ENCODE data around the gene ZFAND6.

ZFAND6 gene

DNA sequence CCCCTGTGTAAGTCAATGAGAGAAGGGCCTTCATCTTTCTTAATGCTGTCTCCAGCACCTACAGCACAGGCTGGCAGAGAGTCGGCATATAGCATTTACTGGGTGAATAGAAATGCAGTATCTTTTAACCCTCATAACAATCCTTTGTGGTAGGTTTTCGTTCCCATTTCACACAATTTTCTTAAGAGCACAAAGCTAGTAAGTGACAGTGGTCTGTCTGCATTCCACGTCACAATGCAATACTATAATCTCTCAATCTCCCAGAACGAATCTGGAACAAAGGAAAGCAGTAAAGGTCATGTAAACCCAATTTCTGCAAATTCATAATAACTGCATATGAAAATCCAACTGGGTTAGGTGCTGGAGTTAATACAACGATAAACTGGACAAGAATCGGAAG is 1.4 kb upstream of the ZFAND6 start:
- H3K4me2 ChIP-seq (ENCODE audit: low read length) = no peak overlapping the region
- H3K9ac ChIP-seq (ENCODE audit: low read length) = no peak overlapping the region
- H3K4ac ChIP-seq (ENCODE audit: low read depth, low read length) = no peak overlapping the region
- no peak overlapping the region for H3K18ac ChIP-seq (ENCODE audit: low read length)
- H3K79me2 ChIP-seq (ENCODE audit: control insufficient read depth, insufficient read depth, low read length, poor library complexity) = peaks cover 2% of the 10 kb centered on the region
- no peak overlapping the region for H3K4me3 ChIP-seq (ENCODE audit: low read depth, low read length)
- H3K14ac ChIP-seq (ENCODE audit: low read length) = no peak overlapping the region
- WGBS (ENCODE audit: extremely low coverage, insufficient coverage, insufficient read length) = no CpG with 5 or more reads among the region's 6 CpGs
- H2BK120ac ChIP-seq (ENCODE audit: insufficient read depth, low read length, poor library complexity) = no peak overlapping the region
- no peak overlapping the region for H2AK5ac ChIP-seq (ENCODE audit: low read length)
- no peak overlapping the region for H2BK12ac ChIP-seq (ENCODE audit: low read length)
- no peak overlapping the region for H2AFZ ChIP-seq (ENCODE audit: insufficient read depth, low read length, poor library complexity)
- H2BK5ac ChIP-seq (ENCODE audit: low read depth, low read length, poor library complexity) = no peak overlapping the region
- H4K8ac ChIP-seq (ENCODE audit: low read depth, low read length) = no peak overlapping the region
- H3K4me1 ChIP-seq (ENCODE audit: control insufficient read depth in 1 of 2, insufficient read depth in 2 of 2, low read length in 2 of 2) = peaks cover 5 to 6% of the 10 kb centered on the region in 2 experiments
- H3K79me1 ChIP-seq (ENCODE audit: low read length) = peaks cover 5% of the 10 kb centered on the region
- H4K91ac ChIP-seq (ENCODE audit: low read depth, low read length) = no peak overlapping the region
- H3K9me3 ChIP-seq (ENCODE audit: insufficient read depth, low read depth, low read length) = no peaks in the 10 kb centered on the region
- no peak overlapping the region for H3K23ac ChIP-seq (ENCODE audit: low read length)
- H3K27ac ChIP-seq (ENCODE audit: low read depth, low read length) = no peak overlapping the region
- H3K27me3 ChIP-seq (ENCODE audit: insufficient read depth, low read length) = no peaks in the 10 kb centered on the region
- DNase-seq = peak in 1 of 2 donors; percentile 71
- no peaks in the 10 kb centered on the region for H3K36me3 ChIP-seq (ENCODE audit: control insufficient read depth in 1 of 2, insufficient read depth in 2 of 2, low read length in 2 of 2)
- no peak overlapping the region for H4K12ac ChIP-seq (ENCODE audit: low read depth, low read length)

DNA sequence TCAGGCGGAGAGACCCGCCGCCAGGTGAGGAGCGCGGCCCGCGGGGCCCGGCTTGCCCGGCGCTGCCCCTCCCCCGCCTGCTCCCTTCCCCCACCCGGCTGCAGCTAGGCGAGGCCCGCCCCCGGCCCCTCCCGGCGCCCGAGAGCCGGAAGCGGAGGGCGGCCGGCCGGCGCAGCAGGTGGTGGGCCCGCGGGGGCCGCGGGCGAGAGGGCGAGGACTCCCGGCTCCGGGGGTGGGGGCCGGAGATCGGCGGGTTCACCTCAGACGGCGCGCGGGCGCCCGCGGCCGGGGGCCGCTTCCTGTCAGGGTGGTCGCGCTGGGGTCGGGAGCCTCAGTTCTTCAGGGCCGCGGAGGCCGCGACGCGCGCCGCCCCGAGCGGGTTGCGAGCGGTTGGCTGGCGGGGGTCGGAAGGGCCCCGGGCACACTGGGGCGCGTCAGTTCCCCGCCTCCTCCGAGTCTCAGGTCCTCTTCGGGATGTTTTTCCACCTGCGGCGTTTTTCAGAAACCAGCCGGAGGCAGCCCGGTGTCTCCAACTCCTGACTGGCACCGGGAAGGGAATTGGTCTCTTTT is 395 bp downstream of the ZFAND6 start:
- Histone ChIP-seq H4K12ac (ENCODE audit: low read depth, low read length) (peak overlapping the region; percentile 87), H3K36me3 (ENCODE audit: control insufficient read depth in 1 of 2, insufficient read depth in 2 of 2, low read length in 2 of 2) (no peaks in the 10 kb centered on the region), H3K4me1 (ENCODE audit: control insufficient read depth in 1 of 2, insufficient read depth in 2 of 2, low read length in 2 of 2) (peaks cover 5 to 6% of the 10 kb centered on the region in 2 experiments), H3K4me3 (ENCODE audit: low read depth, low read length) (peak overlapping the region; percentile 96), H3K79me2 (ENCODE audit: control insufficient read depth, insufficient read depth, low read length, poor library complexity) (peaks cover 4% of the 10 kb centered on the region), H3K9ac (ENCODE audit: low read length) (peak overlapping the region; percentile 76), H2AK5ac (ENCODE audit: low read length) (no peak overlapping the region), H3K18ac (ENCODE audit: low read length) (peak overlapping the region; percentile 88), H2BK5ac (ENCODE audit: low read depth, low read length, poor library complexity) (peak overlapping the region; percentile 94), H3K4ac (ENCODE audit: low read depth, low read length) (peak overlapping the region; percentile 40), H3K4me2 (ENCODE audit: low read length) (peak overlapping the region; percentile 75), H4K91ac (ENCODE audit: low read depth, low read length) (peak overlapping the region; percentile 86), H3K79me1 (ENCODE audit: low read length) (peaks cover 5% of the 10 kb centered on the region), H3K27me3 (ENCODE audit: insufficient read depth, low read length) (no peaks in the 10 kb centered on the region), H3K23ac (ENCODE audit: low read length) (no peak overlapping the region), H2BK120ac (ENCODE audit: insufficient read depth, low read length, poor library complexity) (peak overlapping the region; percentile 84), H3K9me3 (ENCODE audit: insufficient read depth, low read depth, low read length) (no peaks in the 10 kb centered on the region), H2AFZ (ENCODE audit: insufficient read depth, low read length, poor library complexity) (peak overlapping the region; percentile 93), H3K27ac (ENCODE audit: low read depth, low read length) (peak overlapping the region; percentile 90), H3K14ac (ENCODE audit: low read length) (peak overlapping the region; percentile 87), H2BK12ac (ENCODE audit: low read length) (no peak overlapping the region), H4K8ac (ENCODE audit: low read depth, low read length) (peak overlapping the region; percentile 85)
- DNase-seq = peak; percentile 60 to 62
- WGBS (ENCODE audit: extremely low coverage, insufficient coverage, insufficient read length) = no CpG with 5 or more reads among the region's 72 CpGs

GRCh38 chr15:80060356-80061006 is 1.0 kb downstream of the ZFAND6 start:
- Histone ChIP-seq H3K4me2 (ENCODE audit: low read length) (peak overlapping the region; percentile 75), H3K79me1 (ENCODE audit: low read length) (peaks cover 5% of the 10 kb centered on the region), H2AFZ (ENCODE audit: insufficient read depth, low read length, poor library complexity) (no peak overlapping the region), H3K9ac (ENCODE audit: low read length) (peak overlapping the region; percentile 76), H2BK12ac (ENCODE audit: low read length) (no peak overlapping the region), H3K79me2 (ENCODE audit: control insufficient read depth, insufficient read depth, low read length, poor library complexity) (peaks cover 4% of the 10 kb centered on the region), H3K36me3 (ENCODE audit: control insufficient read depth in 1 of 2, insufficient read depth in 2 of 2, low read length in 2 of 2) (no peaks in the 10 kb centered on the region), H3K4me1 (ENCODE audit: control insufficient read depth in 1 of 2, insufficient read depth in 2 of 2, low read length in 2 of 2) (peaks cover 5 to 6% of the 10 kb centered on the region in 2 experiments), H2BK5ac (ENCODE audit: low read depth, low read length, poor library complexity) (no peak overlapping the region), H4K91ac (ENCODE audit: low read depth, low read length) (no peak overlapping the region), H2BK120ac (ENCODE audit: insufficient read depth, low read length, poor library complexity) (no peak overlapping the region), H3K14ac (ENCODE audit: low read length) (no peak overlapping the region), H3K23ac (ENCODE audit: low read length) (no peak overlapping the region), H4K8ac (ENCODE audit: low read depth, low read length) (peak overlapping the region; percentile 23), H3K27ac (ENCODE audit: low read depth, low read length) (peak overlapping the region; percentile 90), H3K27me3 (ENCODE audit: insufficient read depth, low read length) (no peaks in the 10 kb centered on the region), H3K18ac (ENCODE audit: low read length) (no peak overlapping the region), H4K12ac (ENCODE audit: low read depth, low read length) (no peak overlapping the region), H2AK5ac (ENCODE audit: low read length) (no peak overlapping the region), H3K9me3 (ENCODE audit: insufficient read depth, low read depth, low read length) (no peaks in the 10 kb centered on the region), H3K4me3 (ENCODE audit: low read depth, low read length) (peak overlapping the region; percentile 96), H3K4ac (ENCODE audit: low read depth, low read length) (peak overlapping the region; percentile 86)
- DNase-seq = peak; percentile 27 to 59
- WGBS (ENCODE audit: extremely low coverage, insufficient coverage, insufficient read length) = no CpG with 5 or more reads among the region's 26 CpGs

DNA sequence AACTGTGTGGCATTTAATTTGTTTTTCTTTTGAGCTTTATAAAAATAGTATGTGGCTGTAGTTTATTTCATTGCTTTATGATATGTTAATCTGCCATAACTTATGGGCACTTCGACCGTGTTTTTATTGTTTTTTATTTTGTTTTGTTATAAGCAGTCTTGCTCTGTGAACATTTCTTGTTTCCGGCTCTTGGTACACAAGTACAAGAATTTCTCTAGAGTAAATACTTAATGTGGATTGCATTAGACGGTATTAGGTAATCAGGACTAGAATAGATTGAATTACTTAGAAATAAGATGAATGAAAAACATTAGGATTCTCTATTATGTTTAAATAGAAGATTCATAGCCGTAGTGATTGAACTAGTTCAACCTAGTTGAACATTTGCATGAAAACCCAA is 2.1 kb downstream of the ZFAND6 start:
- Histone ChIP-seq H4K91ac (ENCODE audit: low read depth, low read length) (no peak overlapping the region), H3K23ac (ENCODE audit: low read length) (no peak overlapping the region), H2BK120ac (ENCODE audit: insufficient read depth, low read length, poor library complexity) (no peak overlapping the region), H2AK5ac (ENCODE audit: low read length) (no peak overlapping the region), H3K14ac (ENCODE audit: low read length) (no peak overlapping the region), H3K4ac (ENCODE audit: low read depth, low read length) (no peak overlapping the region), H3K9me3 (ENCODE audit: insufficient read depth, low read depth, low read length) (no peaks in the 10 kb centered on the region), H3K27ac (ENCODE audit: low read depth, low read length) (no peak overlapping the region), H3K4me1 (ENCODE audit: control insufficient read depth in 1 of 2, insufficient read depth in 2 of 2, low read length in 2 of 2) (peaks cover 5 to 6% of the 10 kb centered on the region in 2 experiments), H4K8ac (ENCODE audit: low read depth, low read length) (no peak overlapping the region), H3K79me1 (ENCODE audit: low read length) (peaks cover 5% of the 10 kb centered on the region), H2BK12ac (ENCODE audit: low read length) (no peak overlapping the region), H3K36me3 (ENCODE audit: control insufficient read depth in 1 of 2, insufficient read depth in 2 of 2, low read length in 2 of 2) (no peaks in the 10 kb centered on the region), H3K27me3 (ENCODE audit: insufficient read depth, low read length) (no peaks in the 10 kb centered on the region), H3K4me3 (ENCODE audit: low read depth, low read length) (no peak overlapping the region), H3K79me2 (ENCODE audit: control insufficient read depth, insufficient read depth, low read length, poor library complexity) (peaks cover 4% of the 10 kb centered on the region), H3K18ac (ENCODE audit: low read length) (no peak overlapping the region), H3K4me2 (ENCODE audit: low read length) (no peak overlapping the region), H3K9ac (ENCODE audit: low read length) (no peak overlapping the region), H4K12ac (ENCODE audit: low read depth, low read length) (no peak overlapping the region), H2BK5ac (ENCODE audit: low read depth, low read length, poor library complexity) (no peak overlapping the region), H2AFZ (ENCODE audit: insufficient read depth, low read length, poor library complexity) (no peak overlapping the region)
- no CpG with 5 or more reads among the region's 5 CpGs for WGBS (ENCODE audit: extremely low coverage, insufficient coverage, insufficient read length)
- no peak for DNase-seq
